Kidney (tissue), 14 donors: ENCODE data around the gene IFI16. TPM values are rescaled to one million over a fixed set of nuclear protein-coding genes. Genes with fewer than 3 reads are reported as not detected.
A peak's percentile ranks its signal among the peaks of the same experiment; 100 is the strongest.
"Not testable (repeated sequence)": the region's sequence is repeated elsewhere in the genome, so short reads cannot be mapped to it uniquely, and the experiment has no call there.

Experiments
- DNase-seq, 5 donors: peaks; one replicate each; pipeline ENCODE4 v3.0.0-alpha.2; 2013 to 2020
- FAIRE-seq: peaks from 2 replicates; lab custom pipeline; 2012; peaks lifted over from hg19 to GRCh38; lab: Jason Lieb, UNC
- H3K27ac ChIP-seq, 2 donors: one replicate each; pipeline ENCODE4 v1.7.0; 2013; ENCODE audit warnings: low read depth in 2 of 2, low read length in 2 of 2, inconsistent platforms in 1 of 2
- H3K27me3 ChIP-seq: one replicate; pipeline ENCODE4 v1.7.1; 2013; ENCODE audit warnings: low read length, inconsistent platforms; ENCODE audit not compliant: control insufficient read depth, insufficient read depth
- H3K36me3 ChIP-seq, 3 donors: one replicate each; pipeline versions ENCODE4 v1.7.0 to v1.7.1; 2013; ENCODE audit warnings: low read length in 3 of 3, control low read depth in 1 of 3, inconsistent platforms in 1 of 3; ENCODE audit not compliant: insufficient read depth in 3 of 3, control insufficient read depth in 2 of 3
- H3K4me1 ChIP-seq, 3 donors: one replicate each; pipeline versions ENCODE4 v1.7.0 to v1.7.1; 2013; ENCODE audit warnings: low read length in 3 of 3, inconsistent platforms in 1 of 3, low read depth in 1 of 3; ENCODE audit not compliant: control insufficient read depth in 2 of 3, insufficient read depth in 2 of 3
- H3K4me3 ChIP-seq, 3 donors: one replicate each; pipeline versions ENCODE4 v1.7.0 to v1.8.1; 2013; ENCODE audit warnings: low read length in 3 of 3, control low read depth in 1 of 3, inconsistent platforms in 1 of 3
- H3K9ac ChIP-seq, 3 donors: one replicate each; pipeline versions ENCODE4 v1.7.0 to v1.7.1; 2013; ENCODE audit warnings: low read length in 3 of 3, control low read depth in 1 of 3, inconsistent platforms in 1 of 3
- H3K9me3 ChIP-seq, 3 donors: one replicate each; pipeline versions ENCODE4 v1.7.0 to v1.7.1; 2013; ENCODE audit warnings: low read length in 3 of 3, control low read depth in 1 of 3, inconsistent platforms in 1 of 3; ENCODE audit not compliant: control insufficient read depth in 2 of 3, insufficient read depth in 1 of 3
- CTCF ChIP-seq: IDR thresholded peaks from 3 replicates; pipeline ENCODE4 v1.5.1; 2012; ENCODE audit warnings: mild to moderate bottlenecking, moderate library complexity, borderline replicate concordance; ENCODE audit not compliant: insufficient read depth; ENCODE audit errors: extremely low read depth
- intact Hi-C: fragments of 100-400 bp; cut with DNase I; formaldehyde crosslinking; loops from one replicate; pipeline ENCODE4 v1.11.1; 2022
- polyA plus RNA-seq: library from polyadenylated mRNA; stranded (reverse); fragments of 350-450 nt; fragmentation: Illumina TruSeq; extraction: RNeasy Lipid Tissue Mini Kit (QIAGEN cat#74804); gene quantifications from one replicate; pipeline ENCODE4 v1.2.3, GENCODE V29; 2014; ENCODE audit warnings: low read depth, low replicate concordance; ENCODE audit not compliant: insufficient read depth
- total RNA-seq: library from RNA; stranded (reverse); fragmentation: NEBNext Ultra II Directional; extraction: Animal tissue kit (Norgen Biotek cat#: 25700); gene quantifications from one replicate; pipeline ENCODE4 v1.2.1, GENCODE V29; 2021
- donor health status: control.
- donor health status: control.
- donor health status: control.
- donor health status: control.
- donor health status: control.
- donor health status: DM: yes; HTN: yes; CAD: no.
- donor health status: Normal renal cell carcinoma (clear cell type).

Gene IFI16
- total and polyA plus RNA-seq, 2 donors from 2014 or later, result 30.0 to 91.8 TPM

DNA sequence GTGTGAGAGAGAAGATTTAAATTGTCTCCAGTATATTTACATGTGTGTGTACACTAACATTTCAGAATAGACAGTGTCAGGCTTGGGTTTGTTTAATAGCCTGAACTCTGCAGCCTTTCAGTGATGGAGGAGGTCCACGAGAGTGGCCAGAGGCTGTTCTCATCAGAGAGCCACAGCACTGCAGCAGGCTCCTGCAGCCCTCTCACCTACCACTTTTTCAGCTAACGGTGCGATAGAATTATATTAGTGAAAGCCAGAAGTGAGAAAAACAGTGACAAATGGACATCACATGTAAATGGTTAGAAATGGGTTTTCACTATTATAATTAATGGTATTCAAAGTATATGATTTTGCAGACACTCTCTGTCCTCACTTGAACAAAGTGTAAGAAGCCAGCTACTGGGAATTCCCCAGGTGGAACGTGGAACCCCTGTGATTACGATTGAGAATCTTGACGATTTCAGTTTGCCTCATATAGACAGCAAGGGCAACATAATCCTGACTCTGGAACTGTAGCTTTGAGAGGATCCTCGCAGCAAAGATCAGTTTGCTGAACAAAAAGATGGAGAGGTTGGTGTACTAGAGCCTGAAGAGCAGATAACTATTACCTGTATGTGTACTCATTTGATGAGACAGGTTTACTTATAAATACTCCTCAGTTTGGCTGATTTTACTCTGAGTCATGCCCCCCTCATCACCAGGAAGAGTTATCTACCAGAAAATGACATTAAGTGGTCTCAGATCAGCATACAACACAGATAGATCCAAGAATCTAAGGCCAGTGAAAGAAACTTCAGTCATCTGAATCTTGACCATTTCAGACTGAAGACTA, 31.4 kb downstream of the IFI16 start:
- Histone ChIP-seq H3K27me3 (no peaks in the 10 kb centered on the region), H3K9ac (no peak overlapping the region), H3K27ac (no peak overlapping the region), H3K4me3 (no peak overlapping the region), H3K4me1 (no peaks in the 10 kb centered on the region), H3K9me3 (no peaks in the 10 kb centered on the region), H3K36me3 (no peaks in the 10 kb centered on the region)
- intact Hi-C loops, result no loop called here
- DNase-seq (no peak), FAIRE-seq (no peak)
- no peak for TF ChIP-seq CTCF

GRCh38 chr1:159046486-159046885, 36.8 kb downstream of the IFI16 start:
- intact Hi-C loops, result not testable (repeated sequence)

GRCh38 chr1:159051436-159051835, 41.7 kb downstream of the IFI16 start:
- FAIRE-seq (no peak), DNase-seq (no peak)
- H3K36me3 ChIP-seq, result peaks cover 0 to 7% (median 5%) of the 10 kb centered on the region in 3 donors
- intact Hi-C loops, result no loop called here
- H3K9ac ChIP-seq, result no peak overlapping the region
- no peak overlapping the region for H3K4me3 ChIP-seq
- no peak for TF ChIP-seq CTCF
- H3K27ac ChIP-seq, result no peak overlapping the region
- H3K27me3 ChIP-seq, result no peaks in the 10 kb centered on the region
- no peaks in the 10 kb centered on the region for H3K4me1 ChIP-seq
- no peaks in the 10 kb centered on the region for H3K9me3 ChIP-seq

More at GRCh38 chr1:159046486-159046885, 36.8 kb downstream of the IFI16 start:
- not testable (repeated sequence) for H3K9ac ChIP-seq, H3K4me3 ChIP-seq, H3K9me3 ChIP-seq, DNase-seq, H3K4me1 ChIP-seq, H3K27ac ChIP-seq, FAIRE-seq, H3K27me3 ChIP-seq, H3K36me3 ChIP-seq

- FAIRE-seq, result no peak
- Histone ChIP-seq H3K4me1 (no peaks in the 10 kb centered on the region), H3K36me3 (peaks cover 0 to 7% (median 5%) of the 10 kb centered on the region in 3 donors), H3K9ac (no peak overlapping the region), H3K27me3 (no peaks in the 10 kb centered on the region), H3K9me3 (no peaks in the 10 kb centered on the region), H3K27ac (no peak overlapping the region), H3K4me3 (no peak overlapping the region)
- intact Hi-C loops, result no loop called here
- TF ChIP-seq CTCF, result no peak
- DNase-seq, result peak in 2 of 5 donors; percentile 19 to 27
Observed at GRCh38 chr1:159054427-159054826, 44.7 kb downstream of the IFI16 start.
